Caco-2 (cell line): ENCODE measurements around the gene DENND1A. TPM values are rescaled to one million over a fixed set of nuclear protein-coding genes. Genes with fewer than 3 reads are reported as not detected.

Source experiments
- BruUV-seq: library from RNA; stranded (reverse); fragments of 400-500 nt; replicated peaks from 2 replicates; lab custom pipeline; 2021; lab: Mats Ljungman, UMichigan
- CTCF ChIA-PET: fragments of 300-600 bp; sonication (Branson Sonifier 250); formaldehyde crosslinking; loops from one replicate; lab custom pipeline; 2022; ENCODE audit warnings: antibody characterized with exemption; lab: Charles Lee
- POLR2A ChIA-PET: fragments of 300-600 bp; sonication (Branson Sonifier 250); formaldehyde crosslinking; loops from one replicate; lab custom pipeline; 2022; ENCODE audit warnings: antibody characterized with exemption; lab: Charles Lee
- DNase-seq, 2 experiments: peaks; one replicate each; pipeline versions ENCODE4 v3.0.0 to v3.0.0-alpha.2; 2020 to 2022
- H3K27me3 ChIP-seq: replicated peaks from 2 replicates; pipeline ENCODE4 v1.6.0; 2011; ENCODE audit warnings: low read length; ENCODE audit not compliant: control insufficient read depth, insufficient read depth
- H3K36me3 ChIP-seq: 2 replicates; pipeline ENCODE4 v1.5.1; 2011; ENCODE audit warnings: low read length; ENCODE audit not compliant: control insufficient read depth, insufficient read depth
- H3K4me1 ChIP-seq: fragments of 250-450 bp; sonication (Bioruptor Pico); 2 replicates; pipeline ENCODE4 v1.5.1; 2020; ENCODE audit warnings: mild to moderate bottlenecking
- H3K4me3 ChIP-seq: 2 replicates; pipeline ENCODE4 v1.5.1; 2011; ENCODE audit warnings: low read depth, mild to moderate bottlenecking, control low read depth, low read length
- H3K9me3 ChIP-seq: fragments of 250-450 bp; sonication (Bioruptor Pico); 2 replicates; pipeline ENCODE4 v1.5.1; 2020; ENCODE audit warnings: mild to moderate bottlenecking, moderate library complexity
- H3K27ac Mint-ChIP-seq: one replicate; pipeline ENCODE4 v1.8.0; 2022; ENCODE audit warnings: mixed read lengths; ENCODE audit not compliant: unreplicated experiment
- H3K27me3 Mint-ChIP-seq: one replicate; pipeline ENCODE4 v1.8.0; 2022; ENCODE audit warnings: mixed read lengths; ENCODE audit not compliant: insufficient read depth, unreplicated experiment
- H3K36me3 Mint-ChIP-seq: one replicate; pipeline ENCODE4 v1.8.0; 2022; ENCODE audit warnings: mild to moderate bottlenecking, mixed read lengths; ENCODE audit not compliant: insufficient read depth, unreplicated experiment
- H3K4me1 Mint-ChIP-seq: one replicate; pipeline ENCODE4 v1.8.0; 2022; ENCODE audit warnings: low read depth, mixed read lengths; ENCODE audit not compliant: unreplicated experiment
- H3K4me3 Mint-ChIP-seq: one replicate; pipeline ENCODE4 v1.8.0; 2022; ENCODE audit warnings: mild to moderate bottlenecking, moderate library complexity, mixed read lengths; ENCODE audit not compliant: unreplicated experiment
- H3K9me3 Mint-ChIP-seq: one replicate; pipeline ENCODE4 v1.8.0; 2022; ENCODE audit warnings: mixed read lengths; ENCODE audit not compliant: unreplicated experiment
- intact Hi-C: fragments of 100-400 bp; cut with micrococcal nuclease; formaldehyde crosslinking; loops from one replicate; pipeline ENCODE4 v1.10.0; 2022; ENCODE audit not compliant: unreplicated experiment
- total RNA-seq: library from RNA; stranded (reverse); gene quantifications from 2 replicates; pipeline ENCODE4 v1.2.3, GENCODE V29; 2022
- TF ChIP-seq, protein P1 (sequence below), 2 experiments: fragments of 200-600 bp in 1 of 2; IDR thresholded peaks; 1 replicate in 1 of 2; 2 replicates in 1 of 2; pipeline versions ENCODE4 v1.5.1 to v1.8.0; 2011 to 2022; ENCODE audit warnings: antibody characterized with exemption in 1 of 2, control low read depth in 1 of 2, inconsistent platforms in 1 of 2, low read depth in 1 of 2, low read length in 1 of 2, mild to moderate bottlenecking in 1 of 2, moderate library complexity in 1 of 2; ENCODE audit not compliant: insufficient read depth in 1 of 2, severe bottlenecking in 1 of 2, unreplicated experiment in 1 of 2

Gene DENND1A
- total RNA-seq, 1 experiment from 2014 or later = 41.6 TPM

DNA sequence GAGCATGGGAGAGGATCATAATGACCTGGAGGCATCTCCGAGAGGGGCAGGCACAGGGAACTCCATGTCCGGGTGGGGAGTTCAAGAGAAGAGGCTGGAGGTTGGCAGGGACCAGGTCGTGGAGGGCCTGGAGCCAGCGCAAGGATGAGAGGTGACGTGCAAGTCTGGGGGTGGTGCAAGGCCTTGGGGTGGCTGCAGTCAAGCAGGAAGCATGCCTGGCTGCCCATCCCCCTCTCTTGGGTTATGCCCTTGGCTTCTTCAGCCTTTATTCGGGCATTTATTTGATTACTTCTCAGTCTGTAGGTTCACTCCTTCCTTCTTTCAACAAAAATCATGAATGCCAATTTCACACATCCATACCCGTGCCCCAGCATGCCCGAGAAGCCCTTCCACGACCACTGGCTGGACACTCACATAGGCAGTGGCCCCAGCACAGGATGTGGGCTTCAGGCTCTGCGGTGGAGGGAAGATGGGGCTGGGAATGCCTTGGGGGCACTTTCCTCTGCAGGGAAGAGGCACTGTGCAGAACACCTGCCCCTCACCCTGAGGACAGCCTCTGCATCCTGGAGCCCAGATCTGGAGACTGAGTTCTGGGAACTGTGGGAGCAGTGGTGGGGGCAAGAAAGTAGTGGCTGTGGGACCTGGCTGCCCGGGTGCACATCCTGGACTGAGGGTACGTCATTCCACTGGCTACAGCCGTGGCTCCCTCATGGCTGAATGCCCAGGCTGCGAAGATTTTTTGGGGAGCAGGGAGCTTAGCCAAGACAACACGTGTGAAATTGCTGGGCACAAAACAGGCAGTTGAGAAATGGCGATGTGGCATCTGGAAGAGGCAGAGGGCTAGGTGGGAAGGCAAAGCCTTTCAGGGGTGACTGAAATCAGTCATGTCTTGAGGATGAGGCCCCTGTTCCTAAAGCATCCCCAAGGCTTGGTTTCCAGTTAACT is 535.4 kb downstream of the DENND1A start:
- Mint-ChIP-seq H3K4me1 (no peaks in the 10 kb centered on the region), H3K9me3 (no peaks in the 10 kb centered on the region), H3K4me3 (no peak overlapping the region), H3K27ac (no peak overlapping the region), H3K36me3 (peaks cover 21% of the 10 kb centered on the region), H3K27me3 (no peaks in the 10 kb centered on the region)
- DNase-seq = no peak
- ChIA-PET POLR2A (no interaction called here), CTCF (no interaction called here)
- Histone ChIP-seq H3K4me3 (no peak overlapping the region), H3K9me3 (no peaks in the 10 kb centered on the region), H3K4me1 (no peaks in the 10 kb centered on the region), H3K36me3 (no peaks in the 10 kb centered on the region), H3K27me3 (no peaks in the 10 kb centered on the region)
- BruUV-seq = no TSS peak
- intact Hi-C loops = no loop called here
- TF ChIP-seq, protein P1, sequence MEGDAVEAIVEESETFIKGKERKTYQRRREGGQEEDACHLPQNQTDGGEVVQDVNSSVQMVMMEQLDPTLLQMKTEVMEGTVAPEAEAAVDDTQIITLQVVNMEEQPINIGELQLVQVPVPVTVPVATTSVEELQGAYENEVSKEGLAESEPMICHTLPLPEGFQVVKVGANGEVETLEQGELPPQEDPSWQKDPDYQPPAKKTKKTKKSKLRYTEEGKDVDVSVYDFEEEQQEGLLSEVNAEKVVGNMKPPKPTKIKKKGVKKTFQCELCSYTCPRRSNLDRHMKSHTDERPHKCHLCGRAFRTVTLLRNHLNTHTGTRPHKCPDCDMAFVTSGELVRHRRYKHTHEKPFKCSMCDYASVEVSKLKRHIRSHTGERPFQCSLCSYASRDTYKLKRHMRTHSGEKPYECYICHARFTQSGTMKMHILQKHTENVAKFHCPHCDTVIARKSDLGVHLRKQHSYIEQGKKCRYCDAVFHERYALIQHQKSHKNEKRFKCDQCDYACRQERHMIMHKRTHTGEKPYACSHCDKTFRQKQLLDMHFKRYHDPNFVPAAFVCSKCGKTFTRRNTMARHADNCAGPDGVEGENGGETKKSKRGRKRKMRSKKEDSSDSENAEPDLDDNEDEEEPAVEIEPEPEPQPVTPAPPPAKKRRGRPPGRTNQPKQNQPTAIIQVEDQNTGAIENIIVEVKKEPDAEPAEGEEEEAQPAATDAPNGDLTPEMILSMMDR (IDR thresholded peaks at IDR 0.05; ENCODE audit: insufficient read depth in 1 of 2, low read depth in 1 of 2, low read length in 1 of 2, severe bottlenecking in 1 of 2, unreplicated experiment in 1 of 2) = no peak

DNA sequence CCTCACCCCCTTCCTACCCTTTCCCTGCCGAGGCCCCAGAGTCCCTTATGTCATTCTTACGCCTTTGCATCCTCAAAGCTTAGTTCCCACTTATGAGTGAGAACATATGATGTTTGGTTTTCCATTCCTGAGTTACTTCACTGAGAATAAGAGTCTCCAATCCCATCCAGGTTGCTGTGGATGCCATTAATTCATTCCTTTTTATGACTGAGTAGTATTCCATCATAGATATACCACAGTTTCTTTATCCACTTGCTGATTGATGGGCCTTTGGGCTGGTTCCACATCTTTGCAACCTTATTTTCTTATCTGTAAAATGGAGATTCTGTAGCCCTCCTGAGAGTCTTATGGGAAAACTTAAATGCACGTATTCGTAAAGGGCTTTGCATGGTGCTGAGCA is 537.1 kb downstream of the DENND1A start:
- Histone ChIP-seq H3K4me3 (no peak overlapping the region), H3K9me3 (no peaks in the 10 kb centered on the region), H3K4me1 (no peaks in the 10 kb centered on the region), H3K27me3 (no peaks in the 10 kb centered on the region), H3K36me3 (no peaks in the 10 kb centered on the region)
- POLR2A ChIA-PET = no interaction called here
- Mint-ChIP-seq H3K36me3 (peaks cover 12% of the 10 kb centered on the region), H3K27me3 (no peaks in the 10 kb centered on the region), H3K27ac (no peak overlapping the region), H3K9me3 (no peaks in the 10 kb centered on the region), H3K4me3 (no peak overlapping the region), H3K4me1 (no peaks in the 10 kb centered on the region)
- TF ChIP-seq, protein P1 (IDR thresholded peaks at IDR 0.05; ENCODE audit: insufficient read depth in 1 of 2, low read depth in 1 of 2, low read length in 1 of 2, severe bottlenecking in 1 of 2, unreplicated experiment in 1 of 2) = no peak
- intact Hi-C loops = no loop called here
- BruUV-seq = no TSS peak
- DNase-seq = no peak
- CTCF ChIA-PET = interaction anchor here (0.6 to 0.7 kb wide), 3 partner anchors 72 to 293 kb away, joined by 3 to 4 read pairs (median 4); no protein-coding TSS in a partner anchor

DNA sequence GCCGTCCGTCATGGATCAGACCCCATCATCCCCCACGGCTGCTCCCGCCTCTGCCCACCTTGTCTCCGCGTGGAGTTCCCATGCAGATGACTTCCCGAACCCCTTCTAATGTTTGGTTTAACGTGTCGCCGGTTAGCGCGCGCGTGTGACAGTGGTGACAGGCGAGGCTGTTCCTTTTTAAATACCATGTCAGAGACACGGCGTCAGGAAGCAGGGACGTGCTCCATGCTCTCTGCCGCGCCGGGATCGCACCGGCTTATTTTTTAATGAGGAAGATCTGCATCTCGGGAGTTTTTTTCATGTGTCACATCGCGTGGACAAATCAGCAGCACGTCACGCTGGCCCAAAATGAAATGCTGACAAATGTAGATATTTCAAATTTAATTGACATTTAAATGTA is 538.0 kb downstream of the DENND1A start:
- no peak for DNase-seq
- intact Hi-C loops = no loop called here
- Histone ChIP-seq H3K36me3 (no peaks in the 10 kb centered on the region), H3K4me3 (no peak overlapping the region), H3K9me3 (no peaks in the 10 kb centered on the region), H3K27me3 (no peaks in the 10 kb centered on the region), H3K4me1 (no peaks in the 10 kb centered on the region)
- BruUV-seq = no TSS peak
- CTCF ChIA-PET = no interaction called here
- POLR2A ChIA-PET = no interaction called here
- no peak overlapping the region for H3K4me3 Mint-ChIP-seq
- H3K36me3 Mint-ChIP-seq = peaks cover 12% of the 10 kb centered on the region
- TF ChIP-seq, protein P1 (IDR thresholded peaks at IDR 0.05; ENCODE audit: insufficient read depth in 1 of 2, low read depth in 1 of 2, low read length in 1 of 2, severe bottlenecking in 1 of 2, unreplicated experiment in 1 of 2) = no peak
- H3K4me1 Mint-ChIP-seq = no peaks in the 10 kb centered on the region
- H3K9me3 Mint-ChIP-seq = no peaks in the 10 kb centered on the region
- no peaks in the 10 kb centered on the region for H3K27me3 Mint-ChIP-seq
- H3K27ac Mint-ChIP-seq = no peak overlapping the region
